WTC11 (cell line): ENCODE data around the gene BPGM.

ENCODE experiments used
- CTCF ChIP-seq: fragments of 200-600 bp; IDR thresholded peaks from 2 replicates; pipeline ENCODE4 v1.8.0; 2022; ENCODE audit warnings: antibody characterized with exemption
- E2F5 ChIP-seq: sonication (generic); formaldehyde crosslinking; IDR thresholded peaks from 2 replicates; pipeline ENCODE4 v1.8.1; 2022; ENCODE audit warnings: mild to moderate bottlenecking, moderate library complexity, missing genetic modification reagents
- SMAD3 ChIP-seq: sonication (generic); formaldehyde crosslinking; IDR thresholded peaks from 2 replicates; pipeline ENCODE4 v1.8.0; 2022; ENCODE audit warnings: missing genetic modification reagents, mild to moderate bottlenecking, borderline replicate concordance
- TP53 ChIP-seq: sonication (generic); formaldehyde crosslinking; IDR thresholded peaks from 2 replicates; pipeline ENCODE4 v1.8.1; 2023; ENCODE audit warnings: mild to moderate bottlenecking, missing genetic modification reagents
- ZNF138 ChIP-seq: sonication (generic); formaldehyde crosslinking; conservative IDR thresholded peaks from 2 replicates; pipeline ENCODE4 v1.8.1; 2022; ENCODE audit warnings: mild to moderate bottlenecking, moderate library complexity, missing genetic modification reagents
- ZNF423 ChIP-seq: fragments of 250-450 bp; sonication (Bioruptor Pico); IDR thresholded peaks from 2 replicates; pipeline ENCODE4 v2.1.2; 2022; ENCODE audit warnings: mild to moderate bottlenecking, moderate library complexity
- TF ChIP-seq, protein P1 (sequence below): sonication (generic); formaldehyde crosslinking; IDR thresholded peaks from 2 replicates; pipeline ENCODE4 v1.8.0; 2022; ENCODE audit warnings: mild to moderate bottlenecking, missing genetic modification reagents
- TF ChIP-seq, protein P2 (sequence below): sonication (generic); formaldehyde crosslinking; IDR thresholded peaks from 2 replicates; pipeline ENCODE4 v1.8.1; 2023; ENCODE audit warnings: mild to moderate bottlenecking, missing genetic modification reagents, moderate library complexity

GRCh38 chr7:134616611-134617010 is 30.0 kb upstream of the BPGM start:
- TF ChIP-seq TP53 = no peak
- no peak for TF ChIP-seq ZNF423 (CRISPR knock-in tag)
- TF ChIP-seq ZNF138 (CRISPR knock-in tag) = no peak
- no peak for TF ChIP-seq E2F5
- no peak for TF ChIP-seq CTCF
- no peak for TF ChIP-seq SMAD3 (CRISPR knock-in tag)
- TF ChIP-seq, protein P1, sequence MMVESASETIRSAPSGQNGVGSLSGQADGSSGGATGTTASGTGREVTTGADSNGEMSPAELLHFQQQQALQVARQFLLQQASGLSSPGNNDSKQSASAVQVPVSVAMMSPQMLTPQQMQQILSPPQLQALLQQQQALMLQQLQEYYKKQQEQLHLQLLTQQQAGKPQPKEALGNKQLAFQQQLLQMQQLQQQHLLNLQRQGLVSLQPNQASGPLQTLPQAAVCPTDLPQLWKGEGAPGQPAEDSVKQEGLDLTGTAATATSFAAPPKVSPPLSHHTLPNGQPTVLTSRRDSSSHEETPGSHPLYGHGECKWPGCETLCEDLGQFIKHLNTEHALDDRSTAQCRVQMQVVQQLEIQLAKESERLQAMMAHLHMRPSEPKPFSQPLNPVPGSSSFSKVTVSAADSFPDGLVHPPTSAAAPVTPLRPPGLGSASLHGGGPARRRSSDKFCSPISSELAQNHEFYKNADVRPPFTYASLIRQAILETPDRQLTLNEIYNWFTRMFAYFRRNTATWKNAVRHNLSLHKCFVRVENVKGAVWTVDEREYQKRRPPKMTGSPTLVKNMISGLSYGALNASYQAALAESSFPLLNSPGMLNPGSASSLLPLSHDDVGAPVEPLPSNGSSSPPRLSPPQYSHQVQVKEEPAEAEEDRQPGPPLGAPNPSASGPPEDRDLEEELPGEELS = no peak
- TF ChIP-seq, protein P2, sequence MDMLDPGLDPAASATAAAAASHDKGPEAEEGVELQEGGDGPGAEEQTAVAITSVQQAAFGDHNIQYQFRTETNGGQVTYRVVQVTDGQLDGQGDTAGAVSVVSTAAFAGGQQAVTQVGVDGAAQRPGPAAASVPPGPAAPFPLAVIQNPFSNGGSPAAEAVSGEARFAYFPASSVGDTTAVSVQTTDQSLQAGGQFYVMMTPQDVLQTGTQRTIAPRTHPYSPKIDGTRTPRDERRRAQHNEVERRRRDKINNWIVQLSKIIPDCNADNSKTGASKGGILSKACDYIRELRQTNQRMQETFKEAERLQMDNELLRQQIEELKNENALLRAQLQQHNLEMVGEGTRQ = no peak
